ENCODE data around the gene CDNF. TPM values are rescaled to one million over a fixed set of nuclear protein-coding genes. Genes with fewer than 3 reads are reported as not detected.
A peak's percentile ranks its signal among the peaks of the same experiment; 100 is the strongest.

Gene CDNF
- total and polyA plus RNA-seq, 5 donors from 2014 or later = 0.32 to 2.1 (median 1.7) TPM

DNA sequence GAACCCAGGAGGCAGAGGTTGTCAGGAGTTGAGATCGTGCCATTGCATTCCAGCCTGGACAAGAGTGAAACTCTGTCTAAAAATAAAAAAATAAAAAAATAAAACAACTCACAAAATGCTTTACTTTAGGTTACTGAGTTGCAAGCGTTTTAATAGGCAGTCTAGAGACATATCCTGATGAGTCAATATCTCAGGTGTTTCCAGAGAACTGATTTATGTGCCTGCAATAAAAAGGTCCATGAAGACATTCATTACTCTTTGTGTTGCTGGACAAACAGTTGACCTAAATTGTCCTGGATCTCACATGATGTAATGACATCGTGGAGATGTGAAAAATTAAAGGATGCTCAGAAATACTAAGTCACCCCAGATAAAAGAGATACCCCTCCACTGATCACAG, 31.5 kb downstream of the CDNF start:
- Histone ChIP-seq H3K9me3 (ENCODE audit: control insufficient read depth in 2 of 2, low read length in 2 of 2) (no peaks in the 10 kb centered on the region), H3K27ac (ENCODE audit: insufficient read depth, low read length, poor library complexity, severe bottlenecking) (no peak overlapping the region), H3K4me3 (ENCODE audit: low read depth, low read length) (no peak overlapping the region), H3K4me1 (ENCODE audit: control insufficient read depth, insufficient read depth, low read length, poor library complexity, severe bottlenecking) (no peaks in the 10 kb centered on the region), H3K27me3 (ENCODE audit: control insufficient read depth, insufficient read depth, low read length) (peaks cover 3% of the 10 kb centered on the region), H3K36me3 (ENCODE audit: control insufficient read depth, insufficient read depth, low read length) (no peaks in the 10 kb centered on the region)
- H3K27ac Mint-ChIP-seq = no peak overlapping the region
- H3K4me3 Mint-ChIP-seq = no peak overlapping the region
- DNase-seq (no peak), ATAC-seq (ENCODE audit: low read depth in 2 of 2) (no peak)
- no peaks in the 10 kb centered on the region for H3K4me1 Mint-ChIP-seq
- peaks cover 21% of the 10 kb centered on the region for H3K27me3 Mint-ChIP-seq
- H3K36me3 Mint-ChIP-seq = no peaks in the 10 kb centered on the region
- no peaks in the 10 kb centered on the region for H3K9me3 Mint-ChIP-seq

DNA sequence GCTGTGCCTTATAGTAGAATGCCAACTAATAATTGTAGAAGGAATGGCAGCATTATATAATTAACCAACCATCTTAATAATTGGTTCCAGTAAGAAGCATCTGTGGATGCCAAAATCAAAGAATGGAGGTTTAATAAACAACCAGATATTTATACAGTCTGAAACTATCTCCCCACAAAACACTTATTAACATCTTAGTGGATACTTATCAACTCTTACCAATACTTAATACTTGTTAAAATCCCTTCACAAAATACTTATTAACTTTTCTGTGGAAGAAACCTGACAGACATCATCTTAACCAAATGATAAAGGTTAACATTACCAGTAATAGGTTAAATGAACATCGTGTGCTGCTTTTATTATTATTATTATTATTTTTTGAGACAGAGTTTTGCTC, 34.0 kb downstream of the CDNF start:
- Histone ChIP-seq H3K27ac (ENCODE audit: insufficient read depth, low read length, poor library complexity, severe bottlenecking) (no peak overlapping the region), H3K4me3 (ENCODE audit: low read depth, low read length) (no peak overlapping the region), H3K9me3 (ENCODE audit: control insufficient read depth in 2 of 2, low read length in 2 of 2) (no peaks in the 10 kb centered on the region), H3K27me3 (ENCODE audit: control insufficient read depth, insufficient read depth, low read length) (peaks cover 3% of the 10 kb centered on the region), H3K36me3 (ENCODE audit: control insufficient read depth, insufficient read depth, low read length) (no peaks in the 10 kb centered on the region), H3K4me1 (ENCODE audit: control insufficient read depth, insufficient read depth, low read length, poor library complexity, severe bottlenecking) (no peaks in the 10 kb centered on the region)
- Mint-ChIP-seq H3K4me1 (no peaks in the 10 kb centered on the region), H3K27ac (no peak overlapping the region), H3K4me3 (no peak overlapping the region), H3K36me3 (no peaks in the 10 kb centered on the region), H3K27me3 (peaks cover 28% of the 10 kb centered on the region), H3K9me3 (peaks cover 0 to 2% (median 0%) of the 10 kb centered on the region in 7 donors)
- ATAC-seq (ENCODE audit: low read depth in 2 of 2) = no peak
- no peak for DNase-seq

GRCh38 chr10:14801723-14802122, 36.1 kb downstream of the CDNF start:
- H3K9me3 Mint-ChIP-seq = peaks cover 0 to 2% (median 0%) of the 10 kb centered on the region in 7 donors
- H3K36me3 ChIP-seq (ENCODE audit: control insufficient read depth, insufficient read depth, low read length) = no peaks in the 10 kb centered on the region
- H3K9me3 ChIP-seq (ENCODE audit: control insufficient read depth in 2 of 2, low read length in 2 of 2) = no peaks in the 10 kb centered on the region
- ATAC-seq (ENCODE audit: low read depth in 2 of 2) (no peak), DNase-seq (no peak)
- peaks cover 6% of the 10 kb centered on the region for H3K27me3 ChIP-seq (ENCODE audit: control insufficient read depth, insufficient read depth, low read length)
- no peak overlapping the region for H3K27ac ChIP-seq (ENCODE audit: insufficient read depth, low read length, poor library complexity, severe bottlenecking)
- H3K4me3 ChIP-seq (ENCODE audit: low read depth, low read length) = no peak overlapping the region
- H3K27ac Mint-ChIP-seq = no peak overlapping the region
- peaks cover 33% of the 10 kb centered on the region for H3K27me3 Mint-ChIP-seq
- no peak overlapping the region for H3K4me3 Mint-ChIP-seq
- H3K4me1 Mint-ChIP-seq = no peaks in the 10 kb centered on the region
- no peaks in the 10 kb centered on the region for H3K4me1 ChIP-seq (ENCODE audit: control insufficient read depth, insufficient read depth, low read length, poor library complexity, severe bottlenecking)
- H3K36me3 Mint-ChIP-seq = no peaks in the 10 kb centered on the region

DNA sequence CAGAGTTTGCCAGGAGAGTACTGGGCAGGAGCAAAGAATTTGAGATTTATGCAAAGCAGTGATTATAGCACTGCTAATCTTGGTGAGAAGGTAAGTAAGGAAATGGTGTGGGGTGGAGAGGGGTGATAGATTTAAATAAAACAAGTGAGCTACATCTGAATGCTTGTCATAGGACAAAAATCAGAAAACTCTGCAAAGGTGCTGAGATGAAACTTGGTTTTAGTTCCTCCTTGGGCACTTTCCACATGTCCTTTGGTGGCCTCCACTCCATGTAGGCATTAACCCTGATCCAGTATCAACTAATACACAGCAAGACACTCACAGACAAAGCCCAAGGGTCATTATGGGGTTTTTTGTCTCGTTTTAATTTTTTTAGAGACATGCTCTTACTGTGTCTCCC, 37.4 kb downstream of the CDNF start:
- H3K27me3 Mint-ChIP-seq = peaks cover 29% of the 10 kb centered on the region
- peak overlapping the region in 1 of 3 donors; percentile 5 for H3K27ac Mint-ChIP-seq
- no peaks in the 10 kb centered on the region for H3K36me3 ChIP-seq (ENCODE audit: control insufficient read depth, insufficient read depth, low read length)
- ATAC-seq (ENCODE audit: low read depth in 2 of 2) = no peak
- no peaks in the 10 kb centered on the region for H3K4me1 ChIP-seq (ENCODE audit: control insufficient read depth, insufficient read depth, low read length, poor library complexity, severe bottlenecking)
- H3K36me3 Mint-ChIP-seq = no peaks in the 10 kb centered on the region
- H3K9me3 ChIP-seq (ENCODE audit: control insufficient read depth in 2 of 2, low read length in 2 of 2) = no peaks in the 10 kb centered on the region
- no peak overlapping the region for H3K4me3 Mint-ChIP-seq
- H3K4me3 ChIP-seq (ENCODE audit: low read depth, low read length) = no peak overlapping the region
- peaks cover 4% of the 10 kb centered on the region for H3K27me3 ChIP-seq (ENCODE audit: control insufficient read depth, insufficient read depth, low read length)
- H3K4me1 Mint-ChIP-seq = no peaks in the 10 kb centered on the region
- peaks cover 0 to 2% (median 0%) of the 10 kb centered on the region in 7 donors for H3K9me3 Mint-ChIP-seq
- DNase-seq = no peak
- H3K27ac ChIP-seq (ENCODE audit: insufficient read depth, low read length, poor library complexity, severe bottlenecking) = no peak overlapping the region

- H3K4me3 Mint-ChIP-seq = no peak overlapping the region
- Histone ChIP-seq H3K4me1 (ENCODE audit: control insufficient read depth, insufficient read depth, low read length, poor library complexity, severe bottlenecking) (no peaks in the 10 kb centered on the region), H3K36me3 (ENCODE audit: control insufficient read depth, insufficient read depth, low read length) (no peaks in the 10 kb centered on the region), H3K4me3 (ENCODE audit: low read depth, low read length) (no peak overlapping the region), H3K9me3 (ENCODE audit: control insufficient read depth in 2 of 2, low read length in 2 of 2) (no peaks in the 10 kb centered on the region), H3K27ac (ENCODE audit: insufficient read depth, low read length, poor library complexity, severe bottlenecking) (no peak overlapping the region), H3K27me3 (ENCODE audit: control insufficient read depth, insufficient read depth, low read length) (peaks cover 4% of the 10 kb centered on the region)
- no peak overlapping the region for H3K27ac Mint-ChIP-seq
- H3K27me3 Mint-ChIP-seq = peaks cover 29% of the 10 kb centered on the region
- DNase-seq (no peak), ATAC-seq (ENCODE audit: low read depth in 2 of 2) (no peak)
- H3K36me3 Mint-ChIP-seq = no peaks in the 10 kb centered on the region
- H3K4me1 Mint-ChIP-seq = no peaks in the 10 kb centered on the region
- H3K9me3 Mint-ChIP-seq = peaks cover 0 to 2% (median 0%) of the 10 kb centered on the region in 7 donors
Measured at GRCh38 chr10:14798636-14799035, 39.2 kb downstream of the CDNF start.

DNA sequence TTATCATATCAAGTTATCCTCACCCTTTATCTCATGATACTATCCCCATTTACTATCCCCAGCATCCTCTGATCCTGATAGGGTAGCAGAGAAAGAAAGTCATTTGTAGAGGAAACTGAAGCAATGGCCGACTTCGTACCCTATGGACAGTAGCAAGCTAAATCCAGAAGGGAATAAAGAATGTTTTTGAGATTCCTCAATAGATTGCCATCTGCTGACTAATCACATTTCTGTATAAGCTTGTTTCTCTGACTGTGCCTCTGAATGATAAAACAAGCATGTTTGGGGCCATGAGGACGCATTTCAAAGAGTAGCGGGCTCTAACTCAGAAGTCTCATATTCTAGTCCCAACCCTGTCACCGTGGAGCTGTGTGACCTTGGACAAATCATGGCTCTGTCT, 49.9 kb downstream of the CDNF start:
- Mint-ChIP-seq H3K9me3 (peaks cover 0 to 4% (median 0%) of the 10 kb centered on the region in 7 donors), H3K4me3 (no peak overlapping the region), H3K27me3 (peaks cover 30% of the 10 kb centered on the region), H3K36me3 (no peaks in the 10 kb centered on the region), H3K4me1 (no peaks in the 10 kb centered on the region), H3K27ac (no peak overlapping the region)
- no peak for DNase-seq
- Histone ChIP-seq H3K27me3 (ENCODE audit: control insufficient read depth, insufficient read depth, low read length) (no peaks in the 10 kb centered on the region), H3K27ac (ENCODE audit: insufficient read depth, low read length, poor library complexity, severe bottlenecking) (no peak overlapping the region), H3K36me3 (ENCODE audit: control insufficient read depth, insufficient read depth, low read length) (no peaks in the 10 kb centered on the region), H3K4me1 (ENCODE audit: control insufficient read depth, insufficient read depth, low read length, poor library complexity, severe bottlenecking) (no peaks in the 10 kb centered on the region), H3K4me3 (ENCODE audit: low read depth, low read length) (no peak overlapping the region), H3K9me3 (ENCODE audit: control insufficient read depth in 2 of 2, low read length in 2 of 2) (peaks cover 7% of the 10 kb centered on the region in 2 experiments)
- ATAC-seq (ENCODE audit: low read depth in 2 of 2) = no peak

DNA sequence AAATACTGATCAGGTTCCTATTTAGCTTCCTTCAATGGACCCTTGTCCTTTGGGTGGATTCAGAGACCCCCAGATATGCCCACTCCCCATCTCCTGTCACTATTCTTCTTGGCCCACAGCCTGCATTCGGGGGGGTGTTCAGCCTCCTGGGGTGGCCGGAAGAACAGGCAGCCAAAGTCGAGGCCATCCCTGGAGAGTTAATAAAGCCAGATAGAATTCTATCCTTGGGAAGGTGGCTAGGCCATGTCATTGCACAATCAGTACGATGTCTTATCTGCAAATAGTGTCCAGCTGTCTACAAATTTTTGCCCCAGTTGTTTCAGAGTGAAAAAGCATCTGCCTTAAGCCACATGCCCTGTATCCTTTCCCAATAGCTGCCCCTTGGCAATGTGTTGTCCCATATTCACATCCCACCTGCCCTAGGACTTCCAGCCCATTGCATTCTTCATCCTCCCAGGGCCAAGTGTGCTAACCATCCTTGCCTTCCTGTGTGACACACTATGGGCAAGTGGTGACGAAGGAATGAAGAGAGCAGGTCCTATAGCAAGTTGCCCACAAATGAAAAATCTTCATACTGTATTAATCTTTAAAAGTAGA, 53.3 kb downstream of the CDNF start:
- ATAC-seq (ENCODE audit: low read depth in 2 of 2) (no peak), DNase-seq (no peak)
- Histone ChIP-seq H3K4me3 (ENCODE audit: low read depth, low read length) (no peak overlapping the region), H3K36me3 (ENCODE audit: control insufficient read depth, insufficient read depth, low read length) (no peaks in the 10 kb centered on the region), H3K9me3 (ENCODE audit: control insufficient read depth in 2 of 2, low read length in 2 of 2) (peaks cover 7% of the 10 kb centered on the region in 2 experiments), H3K4me1 (ENCODE audit: control insufficient read depth, insufficient read depth, low read length, poor library complexity, severe bottlenecking) (no peaks in the 10 kb centered on the region), H3K27me3 (ENCODE audit: control insufficient read depth, insufficient read depth, low read length) (no peaks in the 10 kb centered on the region), H3K27ac (ENCODE audit: insufficient read depth, low read length, poor library complexity, severe bottlenecking) (no peak overlapping the region)
- Mint-ChIP-seq H3K4me1 (peaks cover 0 to 3% (median 1%) of the 10 kb centered on the region in 4 donors), H3K9me3 (peaks cover 0 to 4% (median 0%) of the 10 kb centered on the region in 7 donors), H3K4me3 (no peak overlapping the region), H3K27me3 (peaks cover 15% of the 10 kb centered on the region), H3K36me3 (no peaks in the 10 kb centered on the region), H3K27ac (no peak overlapping the region)

DNA sequence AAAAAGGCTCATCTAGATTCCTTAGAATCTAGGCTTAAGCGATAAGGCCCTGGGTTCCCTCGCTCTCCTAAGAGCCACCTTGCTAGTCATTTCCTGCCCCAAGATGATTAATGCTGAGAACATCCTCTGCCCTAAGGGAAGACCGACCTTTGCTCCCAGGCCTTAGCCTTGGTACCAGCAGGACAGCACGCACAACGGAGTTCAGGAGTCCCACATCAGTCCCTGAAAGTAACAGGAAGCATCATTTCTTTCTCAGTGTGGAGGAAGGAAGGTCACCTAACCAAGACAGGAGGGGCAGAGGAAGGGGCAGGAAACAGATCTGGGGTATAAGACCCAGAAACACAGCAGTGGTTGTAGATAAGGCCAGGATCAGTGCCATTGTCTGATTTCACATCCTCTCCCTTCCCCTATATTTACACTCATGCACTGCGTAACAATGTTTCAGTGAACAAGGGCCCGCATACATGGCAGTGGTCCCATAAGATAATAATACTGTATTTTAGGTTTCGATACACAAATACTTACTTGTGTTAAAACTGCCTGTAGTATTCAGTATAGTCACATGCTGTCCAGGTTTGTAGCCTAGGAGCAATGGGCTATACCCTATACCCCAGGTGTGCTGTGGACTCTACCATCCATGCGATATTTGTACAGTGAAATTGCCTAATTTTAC, 55.0 kb downstream of the CDNF start:
- Histone ChIP-seq H3K27me3 (ENCODE audit: control insufficient read depth, insufficient read depth, low read length) (no peaks in the 10 kb centered on the region), H3K9me3 (ENCODE audit: control insufficient read depth in 2 of 2, low read length in 2 of 2) (peaks cover 7% of the 10 kb centered on the region in 2 experiments), H3K4me3 (ENCODE audit: low read depth, low read length) (no peak overlapping the region), H3K27ac (ENCODE audit: insufficient read depth, low read length, poor library complexity, severe bottlenecking) (no peak overlapping the region), H3K4me1 (ENCODE audit: control insufficient read depth, insufficient read depth, low read length, poor library complexity, severe bottlenecking) (no peaks in the 10 kb centered on the region), H3K36me3 (ENCODE audit: control insufficient read depth, insufficient read depth, low read length) (no peaks in the 10 kb centered on the region)
- H3K4me1 Mint-ChIP-seq = peaks cover 0 to 3% (median 1%) of the 10 kb centered on the region in 4 donors
- H3K9me3 Mint-ChIP-seq = peaks cover 0 to 4% (median 0%) of the 10 kb centered on the region in 7 donors
- ATAC-seq (ENCODE audit: low read depth in 2 of 2) (no peak), DNase-seq (peak in 1 of 3 donors; percentile 22)
- H3K27ac Mint-ChIP-seq = peak overlapping the region in 1 of 3 donors; percentile 12
- no peaks in the 10 kb centered on the region for H3K36me3 Mint-ChIP-seq
- H3K27me3 Mint-ChIP-seq = peaks cover 8% of the 10 kb centered on the region
- H3K4me3 Mint-ChIP-seq = no peak overlapping the region

All from CD4-positive, CD25-positive, alpha-beta regulatory T cell (primary cell).